ENCODE measurements around the gene CRYZL1. TPM values are rescaled to one million over a fixed set of nuclear protein-coding genes. Genes with fewer than 3 reads are reported as not detected.

CRYZL1 gene
- total RNA-seq, 1 experiment from 2014 or later: 46.6 TPM

- H3K4me3 ChIP-seq (ENCODE audit: low read depth, low read length, poor library complexity, severe bottlenecking): no peak overlapping the region
- peaks cover 13% of the 10 kb centered on the region for H3K4me1 ChIP-seq (ENCODE audit: insufficient read depth, low read length, poor library complexity, severe bottlenecking)
- H3K36me3 ChIP-seq (ENCODE audit: insufficient read depth, low read length, poor library complexity, severe bottlenecking): no peaks in the 10 kb centered on the region
- no peaks in the 10 kb centered on the region for H3K27me3 ChIP-seq (replicated peaks; ENCODE audit: insufficient read depth, low read depth, low read length, poor library complexity)
- H3K9me3 ChIP-seq (ENCODE audit: low read depth, low read length, poor library complexity, severe bottlenecking): peaks cover 9% of the 10 kb centered on the region
- CTCF ChIA-PET: no interaction called here
- intact Hi-C loops (cut with micrococcal nuclease; ENCODE audit: unreplicated experiment): no loop called here
- DNase-seq (ENCODE audit: low spot score): no peak
- no peak overlapping the region for H3K27ac ChIP-seq (ENCODE audit: low read depth, low read length, poor library complexity, severe bottlenecking)
- POLR2A ChIA-PET (ENCODE audit: low non-redundant PET): no interaction called here
- BruUV-seq (replicated peaks): no TSS peak
- no peak for TF ChIP-seq EZH2 (IDR thresholded peaks at IDR 0.05; ENCODE audit: borderline replicate concordance, low read depth, low read length, poor library complexity, severe bottlenecking)
- no peak for TF ChIP-seq CTCF (conservative IDR thresholded peaks at IDR 0.05; ENCODE audit: low read depth, low read length)
Measured at GRCh38 chr21:33658919-33659567, 17.5 kb upstream of the CRYZL1 start.

- BruUV-seq (replicated peaks): no TSS peak
- Histone ChIP-seq H3K4me1 (ENCODE audit: insufficient read depth, low read length, poor library complexity, severe bottlenecking) (peaks cover 13% of the 10 kb centered on the region), H3K36me3 (ENCODE audit: insufficient read depth, low read length, poor library complexity, severe bottlenecking) (no peaks in the 10 kb centered on the region), H3K27ac (ENCODE audit: low read depth, low read length, poor library complexity, severe bottlenecking) (no peak overlapping the region), H3K9me3 (ENCODE audit: low read depth, low read length, poor library complexity, severe bottlenecking) (peaks cover 9% of the 10 kb centered on the region), H3K4me3 (ENCODE audit: low read depth, low read length, poor library complexity, severe bottlenecking) (no peak overlapping the region), H3K27me3 (replicated peaks; ENCODE audit: insufficient read depth, low read depth, low read length, poor library complexity) (no peaks in the 10 kb centered on the region)
- no peak for TF ChIP-seq CTCF (conservative IDR thresholded peaks at IDR 0.05; ENCODE audit: low read depth, low read length)
- TF ChIP-seq EZH2 (IDR thresholded peaks at IDR 0.05; ENCODE audit: borderline replicate concordance, low read depth, low read length, poor library complexity, severe bottlenecking): no peak
- DNase-seq (ENCODE audit: low spot score): no peak
- CTCF ChIA-PET: no interaction called here
- POLR2A ChIA-PET (ENCODE audit: low non-redundant PET): no interaction called here
- intact Hi-C loops (cut with micrococcal nuclease; ENCODE audit: unreplicated experiment): no loop called here
Measured at GRCh38 chr21:33657124-33657820, 15.7 kb upstream of the CRYZL1 start.

GRCh38 chr21:33655588-33656221, 14.2 kb upstream of the CRYZL1 start:
- TF ChIP-seq CTCF (conservative IDR thresholded peaks at IDR 0.05; ENCODE audit: low read depth, low read length) (no peak), EZH2 (IDR thresholded peaks at IDR 0.05; ENCODE audit: borderline replicate concordance, low read depth, low read length, poor library complexity, severe bottlenecking) (no peak)
- Histone ChIP-seq H3K27me3 (replicated peaks; ENCODE audit: insufficient read depth, low read depth, low read length, poor library complexity) (no peaks in the 10 kb centered on the region), H3K27ac (ENCODE audit: low read depth, low read length, poor library complexity, severe bottlenecking) (no peak overlapping the region), H3K36me3 (ENCODE audit: insufficient read depth, low read length, poor library complexity, severe bottlenecking) (no peaks in the 10 kb centered on the region), H3K4me1 (ENCODE audit: insufficient read depth, low read length, poor library complexity, severe bottlenecking) (peaks cover 13% of the 10 kb centered on the region), H3K9me3 (ENCODE audit: low read depth, low read length, poor library complexity, severe bottlenecking) (peaks cover 4% of the 10 kb centered on the region), H3K4me3 (ENCODE audit: low read depth, low read length, poor library complexity, severe bottlenecking) (no peak overlapping the region)
- peak; percentile 53 for DNase-seq (ENCODE audit: low spot score)
- BruUV-seq (replicated peaks): no TSS peak
- CTCF ChIA-PET: no interaction called here
- POLR2A ChIA-PET (ENCODE audit: low non-redundant PET): no interaction called here
- intact Hi-C loops (cut with micrococcal nuclease; ENCODE audit: unreplicated experiment): no loop called here
